GM15510 (cell line): Measurements from ENCODE around the gene SCAANT1.

Source experiments
- POLR2A ChIP-seq: IDR thresholded peaks from 3 replicates; pipeline ENCODE4 v1.6.1; 2011; ENCODE audit warnings: borderline replicate concordance; ENCODE audit not compliant: insufficient read length; ENCODE audit errors: extremely low read depth

Gene SCAANT1

GRCh38 chr3:63911873-63912767 lies at the start of gene SCAANT1:
Gene SCAANT1, minus strand, starts transcription at chr3:63912383.
- peak; percentile 51 for TF ChIP-seq POLR2A

- no peak for TF ChIP-seq POLR2A
Measured at GRCh38 chr3:63961891-63962290, 49.7 kb upstream of the SCAANT1 start.

DNA sequence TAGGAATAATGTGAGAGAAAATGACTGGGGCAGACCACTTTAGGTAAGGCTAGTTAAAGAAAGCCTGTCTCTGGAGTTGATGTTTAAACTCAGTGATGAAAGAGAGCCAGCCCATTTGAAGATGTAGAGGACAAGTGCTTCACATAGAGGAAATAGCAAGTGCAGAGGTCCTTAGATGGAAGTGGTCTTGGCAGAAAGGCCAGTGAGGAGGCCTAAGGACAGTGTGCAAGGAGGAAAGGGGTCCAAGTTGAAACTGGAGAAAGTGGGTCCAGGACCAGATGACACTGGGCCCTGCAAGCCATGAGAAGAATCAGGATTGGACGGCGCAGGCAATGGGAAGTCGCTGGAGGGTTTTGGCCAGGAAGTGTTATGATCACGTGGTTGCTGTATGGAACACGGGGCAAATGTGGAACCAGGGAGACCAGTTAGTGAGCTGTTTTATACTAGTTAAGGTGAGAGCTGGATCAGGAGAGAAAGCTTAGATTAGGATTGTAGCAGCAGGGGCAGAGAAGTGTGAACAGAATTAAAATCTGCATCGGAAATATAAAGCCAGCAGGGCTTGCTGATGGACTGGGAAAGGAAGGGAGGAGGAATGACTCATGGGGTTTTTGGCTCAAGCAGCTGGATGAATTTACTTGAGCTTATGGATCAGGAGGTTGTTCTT lies 48.0 kb upstream of the SCAANT1 start:
- no peak for TF ChIP-seq POLR2A

- TF ChIP-seq POLR2A = no peak
Measured at GRCh38 chr3:63959146-63959545, 47.0 kb upstream of the SCAANT1 start.

GRCh38 chr3:63955830-63956545 lies 43.8 kb upstream of the SCAANT1 start:
- no peak for TF ChIP-seq POLR2A

GRCh38 chr3:63955036-63955650 lies 43.0 kb upstream of the SCAANT1 start:
- no peak for TF ChIP-seq POLR2A

GRCh38 chr3:63954182-63954581 lies 42.0 kb upstream of the SCAANT1 start:
- TF ChIP-seq POLR2A = no peak

- TF ChIP-seq POLR2A = no peak
Measured at GRCh38 chr3:63952248-63952594, 40.0 kb upstream of the SCAANT1 start.

- no peak for TF ChIP-seq POLR2A
Measured at GRCh38 chr3:63951492-63952247, 39.5 kb upstream of the SCAANT1 start.

- TF ChIP-seq POLR2A = no peak
Measured at GRCh38 chr3:63950698-63951097, 38.5 kb upstream of the SCAANT1 start.

- no peak for TF ChIP-seq POLR2A
Measured at GRCh38 chr3:63949005-63949404, 36.8 kb upstream of the SCAANT1 start.

GRCh38 chr3:63947594-63947993 lies 35.4 kb upstream of the SCAANT1 start:
- no peak for TF ChIP-seq POLR2A

DNA sequence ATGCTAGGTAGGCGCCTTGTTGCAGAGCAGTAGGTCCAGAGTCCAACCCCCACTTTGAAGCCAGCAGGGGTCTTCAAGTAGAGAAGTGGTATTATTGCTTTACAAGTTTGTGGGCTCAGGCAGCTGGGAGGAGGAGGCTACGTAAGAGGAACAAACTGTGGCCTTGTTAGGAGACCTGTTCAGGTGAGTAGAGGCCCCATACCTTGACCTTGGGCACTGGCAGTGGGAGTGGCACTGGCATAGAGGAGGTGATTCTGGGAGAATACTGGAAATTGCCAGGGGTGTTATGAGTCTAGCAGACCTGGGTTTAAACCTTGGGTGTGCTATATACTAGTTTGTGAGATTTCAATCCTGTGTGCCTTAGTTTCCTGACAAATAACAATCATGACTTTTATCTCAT lies 34.6 kb upstream of the SCAANT1 start:
- no peak for TF ChIP-seq POLR2A

DNA sequence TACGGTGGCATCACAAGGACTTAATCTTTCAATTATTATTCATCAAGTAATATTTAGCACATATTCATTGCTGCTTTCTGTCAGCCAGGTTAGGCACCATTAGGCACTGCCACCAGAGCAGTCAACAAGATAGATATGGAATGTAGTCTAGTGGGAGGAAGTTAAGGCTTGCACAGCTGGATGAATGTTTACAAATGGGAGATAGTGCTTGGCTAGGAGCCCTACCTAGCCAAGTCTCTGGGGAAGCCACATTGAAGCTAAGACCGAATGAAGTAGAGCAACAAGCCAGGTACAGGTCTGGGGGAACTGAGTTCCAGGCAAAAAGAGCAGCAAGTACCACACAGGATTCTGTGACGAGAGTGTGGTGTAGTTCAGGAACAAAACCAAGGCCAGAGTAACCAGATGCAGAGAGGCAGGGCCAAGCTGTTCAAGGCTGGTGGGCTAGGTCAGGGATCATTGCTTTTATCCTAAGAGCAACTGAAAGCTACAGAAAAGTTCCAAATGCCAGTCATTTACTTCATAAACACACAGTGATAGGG lies 33.4 kb upstream of the SCAANT1 start:
- TF ChIP-seq POLR2A = no peak
